Vagina (tissue), 2 donors: ENCODE data around the gene FAM169A. TPM values are rescaled to one million over a fixed set of nuclear protein-coding genes. Genes with fewer than 3 reads are reported as not detected.
A peak's percentile ranks its signal among the peaks of the same experiment; 100 is the strongest.

Experiments
- DNase-seq, 2 donors: peaks; one replicate each; pipeline ENCODE4 v3.0.0-alpha.2; 2017; ENCODE audit errors: extremely low spot score in 2 of 2
- H3K27ac ChIP-seq: fragments of 200-600 bp; sonication (generic); one replicate; pipeline ENCODE4 v1.5.1; 2019
- H3K27me3 ChIP-seq: fragments of 200-600 bp; sonication (generic); one replicate; pipeline ENCODE4 v1.5.1; 2019
- H3K36me3 ChIP-seq, 2 donors: fragments of 200-600 bp; sonication (generic); one replicate each; pipeline ENCODE4 v1.5.1; 2017 to 2019
- H3K4me1 ChIP-seq: fragments of 200-600 bp; sonication (generic); one replicate; pipeline ENCODE4 v1.5.1; 2019
- H3K4me3 ChIP-seq, 2 donors: fragments of 200-600 bp; sonication (generic); 1 replicate in 1 of 2; 2 replicates in 1 of 2; pipeline ENCODE4 v1.5.1; 2016 to 2019
- H3K9me3 ChIP-seq: fragments of 200-600 bp; sonication (generic); one replicate; pipeline ENCODE4 v1.5.1; 2019
- CTCF ChIP-seq, 3 experiments: fragments of 450-650 bp in 2 of 3; fragments of 200-600 bp in 1 of 3; sonication (generic) in 1 of 3; IDR thresholded peaks; one replicate each; pipeline ENCODE4 v1.5.1; 2017 to 2019; ENCODE audit warnings: antibody characterized with exemption in 3 of 3, mild to moderate bottlenecking in 2 of 3, moderate library complexity in 2 of 3
- POLR2A ChIP-seq, 2 donors: fragments of 450-650 bp; IDR thresholded peaks; one replicate each; pipeline ENCODE4 v1.6.1; 2017; ENCODE audit warnings: antibody characterized with exemption in 2 of 2, mild to moderate bottlenecking in 2 of 2, moderate library complexity in 2 of 2
- POLR2AphosphoS5 ChIP-seq, 2 donors: sonication (generic); formaldehyde crosslinking; IDR thresholded peaks; one replicate each; pipeline ENCODE4 v1.9.0; 2017; ENCODE audit warnings: antibody characterized with exemption in 2 of 2, mild to moderate bottlenecking in 2 of 2, low read depth in 1 of 2; ENCODE audit not compliant: insufficient read depth in 1 of 2
- intact Hi-C: fragments of 100-400 bp; cut with DNase I; formaldehyde crosslinking; loops from one replicate; pipeline ENCODE4 v1.15.1; 2023
- total RNA-seq: library from RNA; depleted of rRNA; stranded (reverse); fragments of >200 nt; gene quantifications from one replicate; pipeline ENCODE4 v1.2.3, GENCODE V29; 2016

The FAM169A gene
- total RNA-seq, 1 donor from 2014 or later = 0.98 TPM

- H3K4me3 ChIP-seq = no peak overlapping the region
- TF ChIP-seq POLR2AphosphoS5 (IDR thresholded peaks at IDR 0.05; ENCODE audit: insufficient read depth in 1 of 2, low read depth in 1 of 2) (no peak), CTCF (IDR thresholded peaks at IDR 0.05) (no peak), POLR2A (IDR thresholded peaks at IDR 0.05) (no peak)
- no peak overlapping the region for H3K27ac ChIP-seq
- intact Hi-C loops = no loop called here
- H3K9me3 ChIP-seq = no peaks in the 10 kb centered on the region
- DNase-seq = no peak
- H3K27me3 ChIP-seq = no peaks in the 10 kb centered on the region
- H3K36me3 ChIP-seq = peaks cover 3 to 51% of the 10 kb centered on the region in 2 donors
- H3K4me1 ChIP-seq = peaks cover 10% of the 10 kb centered on the region
Observed at GRCh38 chr5:74772359-74772758, 93.8 kb downstream of the FAM169A start.

- H3K4me1 ChIP-seq = peaks cover 43% of the 10 kb centered on the region
- no peak for DNase-seq
- TF ChIP-seq POLR2A (IDR thresholded peaks at IDR 0.05) (no peak), CTCF (IDR thresholded peaks at IDR 0.05) (no peak), POLR2AphosphoS5 (IDR thresholded peaks at IDR 0.05; ENCODE audit: insufficient read depth in 1 of 2, low read depth in 1 of 2) (no peak)
Observed at GRCh38 chr5:74767579-74767913, 98.6 kb downstream of the FAM169A start.

GRCh38 chr5:74766849-74767578, 99.2 kb downstream of the FAM169A start, which contains the start of the genes GFM2 and NSA2:
Gene GFM2 (minus strand): TSS chr5:74767117. CDS start chr5:74763742, 3,375 bp downstream.
Gene NSA2 (plus strand): TSS chr5:74767249. CDS start chr5:74767361, 112 bp downstream.
- intact Hi-C loops = no loop called here
- Histone ChIP-seq H3K27ac (peak within 1 kb of the TSS; percentile 82), H3K4me3 (peak within 1 kb of the TSS; percentile 57 to 90), H3K36me3 (peaks cover 0 to 12% of the 10 kb centered on the region in 2 donors), H3K27me3 (no peaks in the 10 kb centered on the region), H3K9me3 (no peaks in the 10 kb centered on the region), H3K4me1 (peaks cover 46% of the 10 kb centered on the region)
- TF ChIP-seq POLR2AphosphoS5 (IDR thresholded peaks at IDR 0.05; ENCODE audit: insufficient read depth in 1 of 2, low read depth in 1 of 2) (peak; percentile 84 to 94), POLR2A (IDR thresholded peaks at IDR 0.05) (no peak), CTCF (IDR thresholded peaks at IDR 0.05) (no peak)
- no peak for DNase-seq

More at GRCh38 chr5:74767579-74767913, 98.6 kb downstream of the FAM169A start:
- Histone ChIP-seq H3K27me3 (no peaks in the 10 kb centered on the region), H3K9me3 (no peaks in the 10 kb centered on the region), H3K27ac (peak overlapping the region; percentile 82), H3K4me3 (peak overlapping the region; percentile 57 to 90), H3K36me3 (peaks cover 0 to 13% of the 10 kb centered on the region in 2 donors)
- intact Hi-C loops = no loop called here

GRCh38 chr5:74766418-74766848, 99.8 kb downstream of the FAM169A start:
- no peaks in the 10 kb centered on the region for H3K9me3 ChIP-seq
- H3K36me3 ChIP-seq = peaks cover 0 to 14% of the 10 kb centered on the region in 2 donors
- intact Hi-C loops = no loop called here
- peak overlapping the region; percentile 82 for H3K27ac ChIP-seq
- DNase-seq = no peak
- peak overlapping the region; percentile 57 to 90 for H3K4me3 ChIP-seq
- TF ChIP-seq CTCF (IDR thresholded peaks at IDR 0.05) (peak in 1 of 3 experiments; percentile 17), POLR2A (IDR thresholded peaks at IDR 0.05) (no peak)
- H3K4me1 ChIP-seq = peaks cover 46% of the 10 kb centered on the region
- H3K27me3 ChIP-seq = no peaks in the 10 kb centered on the region

- TF ChIP-seq POLR2A (IDR thresholded peaks at IDR 0.05) (no peak), CTCF (IDR thresholded peaks at IDR 0.05) (no peak), POLR2AphosphoS5 (IDR thresholded peaks at IDR 0.05; ENCODE audit: insufficient read depth in 1 of 2, low read depth in 1 of 2) (no peak)
- intact Hi-C loops = no loop called here
- H3K27ac ChIP-seq = no peak overlapping the region
Observed at GRCh38 chr5:74765929-74766328, 100.3 kb downstream of the FAM169A start.

More at GRCh38 chr5:74765929-74766328, 100.3 kb downstream of the FAM169A start:
- Histone ChIP-seq H3K4me1 (peaks cover 46% of the 10 kb centered on the region), H3K27me3 (no peaks in the 10 kb centered on the region), H3K9me3 (no peaks in the 10 kb centered on the region), H3K4me3 (peak overlapping the region; percentile 57 to 90), H3K36me3 (peaks cover 0 to 13% of the 10 kb centered on the region in 2 donors)
- DNase-seq = no peak
